DOHH2 (cell line): ENCODE results near the gene ADAMTS16.

Experiments
- CTCF ChIP-seq: fragments of 200-600 bp; sonication (generic); IDR thresholded peaks from one replicate; pipeline ENCODE4 v1.5.1; 2014; ENCODE audit warnings: antibody characterized with exemption, mild to moderate bottlenecking, low read depth, low read length; ENCODE audit not compliant: poor library complexity, severe bottlenecking
- EZH2phosphoT487 ChIP-seq: fragments of 200-600 bp; sonication (generic); IDR thresholded peaks from 2 replicates; pipeline ENCODE4 v1.6.1; 2017; ENCODE audit warnings: borderline replicate concordance, mild to moderate bottlenecking, antibody characterized with exemption, low read length, moderate library complexity, mixed read lengths

DNA sequence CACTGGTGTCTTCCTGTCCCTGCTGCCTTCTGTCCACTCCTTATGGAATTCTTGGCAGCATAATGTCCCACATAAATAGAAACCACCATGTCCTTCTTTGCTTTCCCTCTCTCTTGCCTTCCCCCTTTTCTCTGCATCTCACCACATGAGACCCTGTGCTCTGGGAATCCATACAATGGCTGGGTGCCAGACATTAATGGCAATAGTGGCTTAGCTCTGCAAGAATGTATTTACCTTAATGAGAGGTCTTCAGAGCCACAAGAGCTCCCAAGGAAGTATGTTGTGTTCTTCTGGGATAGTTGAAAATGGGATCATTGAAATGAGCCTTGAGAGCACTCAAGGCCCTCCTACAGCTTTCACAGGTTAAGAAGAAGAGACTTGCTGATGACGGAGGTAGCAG lies 58.7 kb downstream of the ADAMTS16 start:
- TF ChIP-seq CTCF (no peak), EZH2phosphoT487 (no peak)
